Loucy (cell line): ENCODE measurements around the gene DIPK1B.

Experiments used
- CTCF ChIP-seq: fragments of 200-600 bp; sonication (generic); conservative IDR thresholded peaks from 2 replicates; pipeline ENCODE4 v1.5.1; 2014; ENCODE audit warnings: mild to moderate bottlenecking, antibody characterized with exemption, low read length
- EZH2phosphoT487 ChIP-seq: fragments of 200-600 bp; IDR thresholded peaks from 2 replicates; pipeline ENCODE4 v1.6.1; 2018; ENCODE audit warnings: antibody characterized with exemption, mild to moderate bottlenecking, moderate library complexity, borderline replicate concordance

DNA sequence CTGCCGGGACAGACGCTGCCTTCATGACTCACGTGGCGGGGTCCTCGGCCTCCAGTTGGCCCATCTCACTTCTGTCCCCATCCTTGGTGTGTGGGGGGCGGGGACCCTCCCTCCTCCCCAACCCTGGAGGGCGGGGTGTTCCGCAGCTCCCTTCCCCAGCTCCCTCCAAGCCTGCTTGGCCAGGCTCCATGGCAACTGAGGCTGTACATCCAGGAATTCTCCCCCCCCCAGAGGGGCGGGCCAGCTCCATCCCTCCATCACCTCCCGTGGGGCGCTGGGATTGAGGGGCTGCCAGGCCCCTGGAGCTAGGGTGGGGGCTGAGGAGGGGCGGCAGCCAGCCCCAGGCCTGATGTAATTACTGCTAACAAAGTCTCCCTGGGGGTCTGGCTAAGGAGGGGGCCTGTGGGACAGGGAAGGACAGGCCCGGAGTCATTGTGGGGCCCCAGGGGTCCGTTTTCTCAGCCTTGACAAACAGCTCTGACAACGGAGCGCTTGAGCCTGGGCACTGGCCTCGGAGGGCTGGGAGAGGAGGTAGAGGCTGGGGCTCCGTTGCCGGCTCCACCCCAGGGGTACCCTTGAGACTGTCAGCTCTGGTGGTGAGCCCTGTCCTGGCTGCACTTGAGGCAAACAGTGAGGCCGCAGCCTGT lies 8.0 kb downstream of the DIPK1B start:
- no peak for TF ChIP-seq CTCF
- no peak for TF ChIP-seq EZH2phosphoT487
